NB4 (cell line): ENCODE measurements around the gene MGRN1.

Source experiments
- DNase-seq: peaks from one replicate; pipeline ENCODE4 v3.0.0; 2010; ENCODE audit warnings: low read depth
- H3K4me3 ChIP-seq: one replicate; pipeline ENCODE4 v1.5.1; 2011; ENCODE audit warnings: mild to moderate bottlenecking, low read depth, low read length, moderate library complexity
- CTCF ChIP-seq: IDR thresholded peaks from one replicate; pipeline ENCODE4 v1.5.1; 2012; ENCODE audit warnings: low read depth, low read length
- MAX ChIP-seq: IDR thresholded peaks from 2 replicates; pipeline ENCODE4 v1.6.1; 2011; ENCODE audit warnings: low read depth, low read length
- MYC ChIP-seq: IDR thresholded peaks from 2 replicates; pipeline ENCODE4 v1.6.1; 2011; ENCODE audit warnings: low read depth, low read length
- POLR2A ChIP-seq: IDR thresholded peaks from 2 replicates; pipeline ENCODE4 v1.6.1; 2011; ENCODE audit warnings: mild to moderate bottlenecking; ENCODE audit not compliant: insufficient read length; ENCODE audit errors: extremely low read depth

Gene MGRN1

GRCh38 chr16:4624015-4624826 is at the start of gene MGRN1:
Gene MGRN1, plus strand, starts transcription at chr16:4624826. Its CDS starts 135 bp downstream, at chr16:4624961.
- peak; percentile 98 for DNase-seq
- H3K4me3 ChIP-seq = peak within 1 kb of the TSS; percentile 75
- TF ChIP-seq POLR2A (no peak), MAX (peak; percentile 82), CTCF (peak; percentile 83), MYC (peak; percentile 63)

GRCh38 chr16:4574919-4575705 is 49.5 kb upstream of the MGRN1 start:
- peak; percentile 35 for DNase-seq
- no peak for TF ChIP-seq POLR2A
- no peak for TF ChIP-seq MYC
- TF ChIP-seq MAX = no peak
- TF ChIP-seq CTCF = no peak

GRCh38 chr16:4576008-4576407 is 48.6 kb upstream of the MGRN1 start:
- no peak overlapping the region for H3K4me3 ChIP-seq
- DNase-seq = no peak
- TF ChIP-seq CTCF = no peak
- no peak for TF ChIP-seq MAX
- TF ChIP-seq MYC = no peak
- no peak for TF ChIP-seq POLR2A

More at GRCh38 chr16:4574919-4575705, 49.5 kb upstream of the MGRN1 start:
- H3K4me3 ChIP-seq = no peak overlapping the region

GRCh38 chr16:4578961-4579530 is 45.6 kb upstream of the MGRN1 start:
- TF ChIP-seq MAX (no peak), POLR2A (no peak), CTCF (no peak), MYC (no peak)
- no peak overlapping the region for H3K4me3 ChIP-seq
- DNase-seq = no peak

GRCh38 chr16:4580250-4580649 is 44.4 kb upstream of the MGRN1 start:
- no peak overlapping the region for H3K4me3 ChIP-seq
- DNase-seq = no peak
- TF ChIP-seq MAX (no peak), MYC (no peak), CTCF (no peak), POLR2A (no peak)
